NCI-H524 treated with DMSO at 0.1 percent for 48 hours (cell line): ENCODE results near the gene EPN2.

Source experiments
- DNase-seq: peaks from one replicate; lab custom pipeline; 2025; lab: John Stamatoyannopoulos, UW

Gene EPN2

GRCh38 chr17:19311421-19312215, 74.5 kb downstream of the EPN2 start:
- no peak for DNase-seq

GRCh38 chr17:19312406-19312805, 75.2 kb downstream of the EPN2 start:
- no peak for DNase-seq

GRCh38 chr17:19313066-19313745, 76.0 kb downstream of the EPN2 start:
- DNase-seq = no peak

GRCh38 chr17:19313746-19314651, 76.8 kb downstream of the EPN2 start:
- DNase-seq = no peak

- no peak for DNase-seq
Measured at GRCh38 chr17:19315104-19315503, 77.9 kb downstream of the EPN2 start.

GRCh38 chr17:19316761-19317358, 79.7 kb downstream of the EPN2 start:
- DNase-seq = no peak

GRCh38 chr17:19317359-19318095, 80.4 kb downstream of the EPN2 start:
- peak; percentile 61 for DNase-seq

- no peak for DNase-seq
Measured at GRCh38 chr17:19318611-19319010, 81.4 kb downstream of the EPN2 start.

- no peak for DNase-seq
Measured at GRCh38 chr17:19319771-19320505, 82.8 kb downstream of the EPN2 start.

- DNase-seq = no peak
Measured at GRCh38 chr17:19320876-19321275, 83.7 kb downstream of the EPN2 start.

- no peak for DNase-seq
Measured at GRCh38 chr17:19321481-19322128, 84.4 kb downstream of the EPN2 start.

GRCh38 chr17:19322129-19322505, 85.0 kb downstream of the EPN2 start:
- no peak for DNase-seq

- DNase-seq = no peak
Measured at GRCh38 chr17:19322861-19323260, 85.7 kb downstream of the EPN2 start.

GRCh38 chr17:19325542-19325941, 88.4 kb downstream of the EPN2 start:
- no peak for DNase-seq

- DNase-seq = no peak
Measured at GRCh38 chr17:19327031-19327783, 90.0 kb downstream of the EPN2 start.

GRCh38 chr17:19328441-19329061, 91.4 kb downstream of the EPN2 start:
- DNase-seq = no peak

GRCh38 chr17:19329136-19329535, 92.0 kb downstream of the EPN2 start:
- DNase-seq = no peak

- no peak for DNase-seq
Measured at GRCh38 chr17:19329839-19330238, 92.7 kb downstream of the EPN2 start.

GRCh38 chr17:19330271-19330670, 93.1 kb downstream of the EPN2 start:
- no peak for DNase-seq
